OCI-LY7 (cell line): ENCODE data around the gene RPS6KA2. TPM values are rescaled to one million over a fixed set of nuclear protein-coding genes. Genes with fewer than 3 reads are reported as not detected.
"Not testable (repeated sequence)": the region's sequence is repeated elsewhere in the genome, so short reads cannot be mapped to it uniquely, and the experiment has no call there.

Experiments
- BruUV-seq: library from RNA; stranded (reverse); fragments of 400-500 nt; replicated peaks from 2 replicates; lab custom pipeline; 2021; lab: Mats Ljungman, UMichigan
- CTCF ChIA-PET: fragments of 300-600 bp; sonication (Branson Sonifier 250); formaldehyde crosslinking; loops from one replicate; lab custom pipeline; 2022; ENCODE audit warnings: antibody characterized with exemption; ENCODE audit not compliant: unreplicated experiment; lab: Charles Lee
- POLR2A ChIA-PET: fragments of 300-600 bp; sonication (Branson Sonifier 250); formaldehyde crosslinking; loops from one replicate; lab custom pipeline; 2022; ENCODE audit warnings: antibody characterized with exemption; lab: Charles Lee
- DNase-seq: peaks from one replicate; pipeline ENCODE4 v3.0.0-alpha.2; 2015; ENCODE audit warnings: low spot score
- H2AFZ ChIP-seq: fragments of 200-600 bp; sonication (generic), shearing (Covaris generic); 2 replicates; pipeline ENCODE4 v1.6.1; 2014; ENCODE audit warnings: mild to moderate bottlenecking, antibody characterized with exemption, low read length, moderate library complexity
- H3K27ac ChIP-seq: fragments of 200-600 bp; sonication (generic); 2 replicates; pipeline ENCODE4 v1.5.1; 2014; ENCODE audit warnings: mixed run types, low read depth, mild to moderate bottlenecking, moderate library complexity, low read length, inconsistent platforms; ENCODE audit not compliant: poor library complexity, severe bottlenecking
- H3K36me3 ChIP-seq: fragments of 200-600 bp; sonication (generic); 2 replicates; pipeline ENCODE4 v1.6.1; 2014; ENCODE audit warnings: mild to moderate bottlenecking, antibody characterized with exemption, low read length, moderate library complexity, mixed read lengths; ENCODE audit not compliant: insufficient read depth
- H3K4me1 ChIP-seq: fragments of 200-600 bp; sonication (generic); 2 replicates; pipeline ENCODE4 v1.5.1; 2014; ENCODE audit warnings: mild to moderate bottlenecking, low read length; ENCODE audit not compliant: insufficient read depth, poor library complexity, severe bottlenecking
- H3K4me2 ChIP-seq: fragments of 200-600 bp; sonication (generic); 2 replicates; pipeline ENCODE4 v1.6.1; 2014; ENCODE audit warnings: mild to moderate bottlenecking, low read length
- H3K4me3 ChIP-seq: fragments of 200-600 bp; sonication (generic); 2 replicates; pipeline ENCODE4 v1.5.1; 2014; ENCODE audit warnings: mild to moderate bottlenecking, low read depth, low read length; ENCODE audit not compliant: poor library complexity, severe bottlenecking
- H3K79me2 ChIP-seq: fragments of 200-600 bp; sonication (generic); 2 replicates; pipeline ENCODE4 v1.6.1; 2016; ENCODE audit warnings: low read depth, mild to moderate bottlenecking, low read length, moderate library complexity, mixed read lengths; ENCODE audit not compliant: insufficient read depth
- H3K9me2 ChIP-seq: fragments of 200-600 bp; sonication (generic); 2 replicates; pipeline ENCODE4 v1.6.1; 2016; ENCODE audit warnings: mild to moderate bottlenecking, low read length, mixed read lengths; ENCODE audit not compliant: insufficient read depth
- H3K9me3 ChIP-seq: fragments of 200-600 bp; sonication (generic); 2 replicates; pipeline ENCODE4 v1.6.1; 2014; ENCODE audit warnings: mild to moderate bottlenecking, mixed run types, low read length, mixed read lengths
- H4K20me1 ChIP-seq: fragments of 200-600 bp; sonication (generic); 2 replicates; pipeline ENCODE4 v1.6.1; 2014; ENCODE audit warnings: mild to moderate bottlenecking, antibody characterized with exemption, low read length, moderate library complexity, mixed read lengths; ENCODE audit not compliant: insufficient read depth
- EZH2phosphoT487 ChIP-seq: fragments of 200-600 bp; sonication (generic); IDR thresholded peaks from 2 replicates; pipeline ENCODE4 v1.6.1; 2018; ENCODE audit warnings: low read depth, borderline replicate concordance, mild to moderate bottlenecking, mixed run types, antibody characterized with exemption, low read length, moderate library complexity, mixed read lengths
- intact Hi-C: fragments of 100-400 bp; cut with micrococcal nuclease; formaldehyde crosslinking; loops from one replicate; pipeline ENCODE4 v1.10.0; 2022; ENCODE audit not compliant: unreplicated experiment
- total RNA-seq, 2 experiments: library from RNA; depleted of rRNA in 1 of 2; stranded (reverse); fragments of >200 nt in 1 of 2; shearing (Covaris generic) in 1 of 2; gene quantifications; 2 replicates each; pipeline ENCODE4 v1.2.3, GENCODE V29; 2014 to 2022
- TF ChIP-seq, protein P1 (sequence below): fragments of 200-600 bp; sonication (generic); conservative IDR thresholded peaks from 2 replicates; pipeline ENCODE4 v1.5.1; 2014; ENCODE audit warnings: mild to moderate bottlenecking, antibody characterized with exemption, low read length, moderate library complexity, mixed read lengths

The RPS6KA2 gene
- total RNA-seq, 2 experiments from 2014 or later = 0.69 to 1.9 TPM

DNA sequence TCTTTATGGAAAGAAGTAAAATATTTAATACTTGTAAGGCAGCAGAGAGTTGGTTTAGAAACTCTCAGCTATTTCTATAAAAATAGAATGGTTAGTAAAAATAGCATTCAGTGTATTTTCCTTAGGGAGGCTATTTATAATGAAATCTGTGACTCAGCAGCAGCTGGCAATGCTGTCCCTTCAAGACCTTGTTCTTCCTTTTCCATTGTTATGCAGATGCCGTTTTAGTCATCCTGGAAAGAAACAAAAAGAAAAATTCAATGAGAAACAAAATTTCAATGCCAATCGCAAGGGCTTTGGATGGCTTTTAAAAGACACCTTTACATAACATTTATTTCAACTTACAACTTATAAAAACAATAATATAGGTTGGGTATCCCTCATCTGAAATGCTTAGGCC, 261.8 kb downstream of the RPS6KA2 start:
- Histone ChIP-seq H3K79me2 (no peaks in the 10 kb centered on the region), H3K27ac (no peak overlapping the region), H3K36me3 (peaks cover 26% of the 10 kb centered on the region), H3K9me3 (no peaks in the 10 kb centered on the region), H4K20me1 (no peaks in the 10 kb centered on the region), H3K4me1 (no peaks in the 10 kb centered on the region), H2AFZ (no peak overlapping the region), H3K4me2 (no peak overlapping the region), H3K4me3 (no peak overlapping the region), H3K9me2 (no peaks in the 10 kb centered on the region)
- BruUV-seq = no TSS peak
- POLR2A ChIA-PET = no interaction called here
- intact Hi-C loops = no loop called here
- no peak for TF ChIP-seq EZH2phosphoT487
- TF ChIP-seq, protein P1, sequence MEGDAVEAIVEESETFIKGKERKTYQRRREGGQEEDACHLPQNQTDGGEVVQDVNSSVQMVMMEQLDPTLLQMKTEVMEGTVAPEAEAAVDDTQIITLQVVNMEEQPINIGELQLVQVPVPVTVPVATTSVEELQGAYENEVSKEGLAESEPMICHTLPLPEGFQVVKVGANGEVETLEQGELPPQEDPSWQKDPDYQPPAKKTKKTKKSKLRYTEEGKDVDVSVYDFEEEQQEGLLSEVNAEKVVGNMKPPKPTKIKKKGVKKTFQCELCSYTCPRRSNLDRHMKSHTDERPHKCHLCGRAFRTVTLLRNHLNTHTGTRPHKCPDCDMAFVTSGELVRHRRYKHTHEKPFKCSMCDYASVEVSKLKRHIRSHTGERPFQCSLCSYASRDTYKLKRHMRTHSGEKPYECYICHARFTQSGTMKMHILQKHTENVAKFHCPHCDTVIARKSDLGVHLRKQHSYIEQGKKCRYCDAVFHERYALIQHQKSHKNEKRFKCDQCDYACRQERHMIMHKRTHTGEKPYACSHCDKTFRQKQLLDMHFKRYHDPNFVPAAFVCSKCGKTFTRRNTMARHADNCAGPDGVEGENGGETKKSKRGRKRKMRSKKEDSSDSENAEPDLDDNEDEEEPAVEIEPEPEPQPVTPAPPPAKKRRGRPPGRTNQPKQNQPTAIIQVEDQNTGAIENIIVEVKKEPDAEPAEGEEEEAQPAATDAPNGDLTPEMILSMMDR = no peak
- no peak for DNase-seq
- CTCF ChIA-PET = no interaction called here

- Histone ChIP-seq H3K4me3 (no peak overlapping the region), H3K79me2 (no peaks in the 10 kb centered on the region), H3K36me3 (peaks cover 26% of the 10 kb centered on the region), H3K4me2 (no peak overlapping the region), H4K20me1 (no peaks in the 10 kb centered on the region), H3K27ac (no peak overlapping the region), H2AFZ (no peak overlapping the region), H3K9me2 (no peaks in the 10 kb centered on the region), H3K9me3 (peaks cover under 1% of the 10 kb centered on the region; the same call in 1 of the 2 replicates), H3K4me1 (no peaks in the 10 kb centered on the region)
- no peak for DNase-seq
- intact Hi-C loops = no loop called here
- ChIA-PET POLR2A (interaction anchor here (0.9 to 1.1 kb wide), 2 partner anchors 11 to 37 kb away, joined by 3 to 4 read pairs; no protein-coding TSS in a partner anchor), CTCF (no interaction called here)
- BruUV-seq = no TSS peak
- TF ChIP-seq EZH2phosphoT487 = no peak
These were observed 262.6 kb downstream of the RPS6KA2 start for GRCh38 chr6:166364456-166364855.

DNA sequence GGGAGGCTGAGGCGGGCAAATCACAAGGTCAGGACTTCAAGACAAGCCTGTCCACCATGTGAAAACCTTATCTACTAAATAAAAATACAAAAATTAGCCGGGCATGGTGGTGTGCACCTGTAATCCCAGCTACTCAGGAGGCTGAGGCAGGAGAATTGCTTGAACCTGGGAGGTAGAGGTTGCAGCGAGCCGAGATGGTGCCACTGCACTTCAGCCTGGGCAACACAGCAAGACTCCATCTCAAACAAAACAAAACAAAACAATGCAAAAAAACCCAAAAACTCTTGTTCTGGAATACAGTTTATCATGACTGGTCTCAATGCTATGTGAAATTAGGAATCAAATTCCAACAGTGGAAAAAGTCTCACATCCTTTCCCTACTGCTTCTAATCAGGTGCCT, 264.6 kb downstream of the RPS6KA2 start:
- POLR2A ChIA-PET, DNase-seq, CTCF ChIA-PET, intact Hi-C loops, H3K4me1 ChIP-seq, H3K9me2 ChIP-seq, H3K79me2 ChIP-seq, H4K20me1 ChIP-seq, H2AFZ ChIP-seq, H3K4me3 ChIP-seq, H3K4me2 ChIP-seq, H3K27ac ChIP-seq, H3K9me3 ChIP-seq, BruUV-seq: not testable (repeated sequence)
- peaks cover 26% of the 10 kb centered on the region for H3K36me3 ChIP-seq

DNA sequence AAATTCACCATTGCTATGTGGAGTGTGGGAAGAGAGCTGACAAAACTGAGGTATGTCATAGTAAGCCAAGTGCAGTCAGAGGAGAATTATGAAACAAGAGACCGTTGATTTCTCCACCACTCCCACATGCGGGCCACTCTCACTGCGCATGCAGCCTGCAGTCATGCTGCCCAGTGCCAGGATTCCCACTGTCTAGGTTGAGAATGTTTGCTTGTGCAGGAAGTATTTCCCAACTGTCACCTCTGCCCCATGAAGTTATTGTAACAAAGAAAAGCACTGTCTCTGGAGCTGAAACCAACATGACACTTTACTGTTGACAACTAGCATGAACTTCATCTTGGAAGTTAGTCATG, 266.0 kb downstream of the RPS6KA2 start:
- intact Hi-C loops = no loop called here
- Histone ChIP-seq H3K36me3 (peaks cover 21% of the 10 kb centered on the region), H3K4me2 (no peak overlapping the region), H3K79me2 (no peaks in the 10 kb centered on the region), H2AFZ (no peak overlapping the region), H4K20me1 (no peaks in the 10 kb centered on the region), H3K27ac (no peak overlapping the region), H3K4me3 (no peak overlapping the region), H3K9me3 (peaks cover 6% of the 10 kb centered on the region; the same call in 1 of the 2 replicates), H3K9me2 (no peaks in the 10 kb centered on the region), H3K4me1 (peaks cover 5% of the 10 kb centered on the region)
- TF ChIP-seq, protein P1 = no peak
- TF ChIP-seq EZH2phosphoT487 = no peak
- BruUV-seq = no TSS peak
- DNase-seq = no peak
- ChIA-PET POLR2A (no interaction called here), CTCF (no interaction called here)
